MV-4-11 (cell line): ENCODE measurements around the gene CERCAM.

Experiments
- DNase-seq: peaks from one replicate; lab custom pipeline; 2025; lab: John Stamatoyannopoulos, UW

The CERCAM gene

DNA sequence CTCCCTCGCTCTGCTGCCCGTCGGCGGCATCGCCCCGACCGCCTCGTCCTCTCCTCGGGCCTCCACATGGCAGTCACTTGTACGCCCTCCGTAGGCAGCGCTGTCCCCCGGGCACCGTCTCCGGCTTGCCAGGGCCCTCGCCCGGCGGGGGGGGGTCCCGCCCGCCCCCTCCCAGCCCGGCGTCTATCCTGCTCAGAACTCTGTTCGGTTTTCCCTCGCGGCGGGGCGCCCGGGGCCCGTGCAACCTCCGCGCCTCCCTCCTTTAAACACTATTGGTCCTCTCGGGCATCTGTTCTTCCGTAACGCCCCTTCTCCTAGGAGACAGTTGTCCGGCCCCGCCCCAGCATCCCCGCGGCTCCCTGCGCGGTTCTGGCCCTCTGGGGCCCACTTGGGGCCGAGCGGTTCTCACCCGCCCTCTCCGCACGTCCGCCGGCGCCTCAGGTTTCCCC lies 36.0 kb downstream of the CERCAM start:
- DNase-seq = peak; percentile 64

DNA sequence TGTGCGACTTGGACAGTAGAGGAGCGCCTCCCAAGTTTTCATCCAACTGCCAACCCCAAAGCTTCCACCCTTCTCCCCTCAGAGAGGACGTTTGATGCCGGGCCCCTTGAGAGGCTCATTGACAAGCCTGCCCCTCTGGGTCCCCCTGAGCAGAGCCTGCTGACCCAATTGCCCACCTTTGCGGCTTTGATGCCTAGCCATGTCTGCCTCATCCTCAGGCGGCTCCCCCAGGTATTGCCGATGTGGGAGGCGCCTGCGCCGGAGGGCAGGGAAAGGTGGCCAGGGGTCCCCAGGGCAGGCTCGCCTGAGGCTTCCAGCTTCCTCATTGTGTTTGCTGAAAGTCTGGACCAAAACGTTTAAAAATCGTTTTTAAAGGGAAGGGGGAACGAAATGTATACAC lies 36.5 kb downstream of the CERCAM start:
- no peak for DNase-seq

DNA sequence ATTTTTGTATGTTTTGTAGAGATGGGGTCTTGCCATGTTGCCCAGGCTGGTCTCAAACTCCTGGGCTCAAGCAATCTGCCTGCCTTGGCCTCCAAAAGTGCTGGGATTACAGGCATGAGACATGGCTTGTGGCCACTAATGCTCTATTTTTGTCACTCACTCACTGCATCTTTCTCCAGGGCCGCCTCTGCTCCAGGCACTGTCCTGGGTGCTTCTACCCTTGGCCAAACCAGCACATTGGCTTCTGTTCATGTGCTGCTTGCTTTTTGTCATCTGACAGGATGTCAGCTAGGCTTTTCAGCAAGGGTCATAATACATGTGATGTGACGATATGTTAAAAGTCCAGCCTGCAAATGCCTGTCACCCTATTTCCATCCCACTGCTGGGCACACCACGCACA lies 38.4 kb downstream of the CERCAM start:
- no peak for DNase-seq

DNA sequence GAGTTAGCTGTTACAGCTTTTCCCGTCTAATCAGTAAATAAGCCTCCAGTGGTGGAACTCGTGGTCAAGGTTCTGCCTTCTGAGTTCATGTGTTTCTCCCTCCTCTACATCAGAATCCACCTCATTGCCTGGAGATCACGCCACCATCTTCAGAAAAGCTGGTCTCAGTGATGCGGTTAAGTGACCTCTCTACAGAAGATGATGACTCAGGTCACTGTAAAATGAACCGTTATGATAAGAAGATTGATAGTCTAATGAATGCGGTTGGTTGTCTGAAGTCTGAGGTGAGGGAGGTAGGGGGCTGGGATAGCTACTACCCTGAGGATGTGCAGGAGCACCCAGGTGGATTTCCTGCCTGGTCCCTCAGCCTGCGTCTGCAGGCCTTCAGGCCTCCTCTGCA lies 48.4 kb downstream of the CERCAM start:
- no peak for DNase-seq

DNA sequence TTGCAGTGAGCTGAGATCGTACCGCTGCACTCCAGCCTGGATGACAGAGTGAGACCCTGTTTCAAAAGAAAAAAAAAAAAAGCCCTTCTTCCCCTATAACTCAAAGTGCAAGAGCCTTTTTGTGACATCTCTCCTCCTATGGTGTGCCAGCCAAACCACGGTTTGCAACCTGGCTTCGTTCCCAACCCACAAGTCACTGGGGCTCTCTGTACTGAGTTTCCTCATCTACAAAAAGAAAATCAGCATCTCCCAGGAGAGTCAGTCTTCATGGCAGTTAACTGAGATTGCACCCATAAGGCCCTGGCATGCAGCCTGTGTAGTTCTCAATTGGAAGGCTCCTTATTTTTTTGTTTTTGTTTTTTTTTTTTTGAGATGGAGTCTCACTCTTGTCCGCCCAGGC lies 49.9 kb downstream of the CERCAM start:
- peak; percentile 90 for DNase-seq

DNA sequence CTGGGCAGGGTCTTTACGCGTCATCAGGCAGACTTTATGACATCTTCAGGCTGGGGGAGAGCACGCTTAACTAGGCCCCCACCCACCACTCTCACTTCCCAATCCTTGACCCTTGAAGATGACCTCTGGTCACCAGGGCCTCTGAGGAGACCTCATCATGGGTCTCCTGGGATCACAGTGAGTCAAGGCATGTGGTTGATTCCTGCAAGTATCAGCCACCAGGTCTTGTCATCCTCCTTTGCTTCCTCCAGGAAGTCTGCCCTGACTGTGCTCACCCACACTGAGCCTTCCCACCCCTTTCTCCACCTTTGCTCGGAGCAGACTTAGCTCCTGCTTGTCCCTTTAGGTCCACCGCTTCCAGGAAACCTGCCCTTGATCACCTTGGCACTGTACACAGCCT lies 52.4 kb downstream of the CERCAM start:
- DNase-seq = peak; percentile 8

DNA sequence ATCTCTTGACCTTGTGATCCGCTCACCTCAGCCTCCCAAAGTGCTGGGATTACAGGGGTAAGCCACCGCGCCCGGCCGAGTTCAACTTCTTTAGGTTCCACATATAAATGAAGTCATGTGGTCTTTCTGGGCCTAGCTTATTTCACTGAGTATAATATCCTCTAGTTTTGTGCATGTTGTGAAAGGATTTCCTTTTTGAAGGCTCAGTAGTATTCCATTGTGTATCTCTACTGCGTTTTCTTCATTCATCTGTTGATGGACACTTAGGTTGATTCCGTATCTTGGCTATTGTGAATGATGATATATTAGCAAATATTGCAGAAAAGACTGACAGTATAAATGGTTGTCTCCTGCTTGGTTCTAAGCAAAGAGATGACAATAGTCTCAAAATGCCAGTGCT lies 55.2 kb downstream of the CERCAM start:
- DNase-seq = no peak

DNA sequence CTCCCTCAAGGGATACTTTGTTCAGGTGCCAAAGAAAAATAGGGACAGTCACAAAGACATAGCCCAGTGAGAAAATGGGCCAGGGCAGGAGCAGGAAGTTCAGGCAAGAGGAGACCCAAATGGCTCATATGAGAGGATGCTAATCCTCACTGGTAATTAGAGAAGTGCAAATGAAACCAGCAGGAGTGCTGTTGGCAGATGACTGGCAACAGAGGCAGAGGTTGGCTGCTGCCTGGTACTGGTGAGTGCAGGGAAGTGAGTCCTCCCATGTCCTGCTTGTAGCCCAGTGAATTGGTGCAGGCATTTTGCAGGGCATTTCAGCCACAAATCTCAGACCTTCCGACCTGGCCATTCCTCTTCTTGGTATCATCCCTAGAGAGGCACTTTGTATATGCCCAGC lies 58.6 kb downstream of the CERCAM start:
- DNase-seq = peak; percentile 70

DNA sequence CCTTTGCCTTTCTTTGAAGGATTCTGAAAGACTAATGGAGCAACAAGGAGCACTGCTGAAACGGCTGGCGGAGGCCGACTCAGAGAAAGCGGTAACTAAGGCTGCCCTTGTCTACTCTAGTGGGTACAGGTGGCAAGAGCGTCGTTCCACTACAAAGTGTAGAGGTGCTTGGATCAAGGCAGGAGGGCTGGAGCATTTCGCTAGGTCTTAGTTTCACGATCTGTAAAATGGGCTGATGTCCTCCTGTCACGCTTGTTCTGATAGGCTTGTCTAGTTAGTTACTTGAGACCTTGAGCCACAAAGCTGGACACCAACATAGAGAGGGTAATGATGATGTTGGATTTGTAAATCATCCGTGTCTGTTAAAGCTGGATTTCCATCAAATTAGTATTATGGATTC lies 60.9 kb downstream of the CERCAM start:
- DNase-seq = no peak

DNA sequence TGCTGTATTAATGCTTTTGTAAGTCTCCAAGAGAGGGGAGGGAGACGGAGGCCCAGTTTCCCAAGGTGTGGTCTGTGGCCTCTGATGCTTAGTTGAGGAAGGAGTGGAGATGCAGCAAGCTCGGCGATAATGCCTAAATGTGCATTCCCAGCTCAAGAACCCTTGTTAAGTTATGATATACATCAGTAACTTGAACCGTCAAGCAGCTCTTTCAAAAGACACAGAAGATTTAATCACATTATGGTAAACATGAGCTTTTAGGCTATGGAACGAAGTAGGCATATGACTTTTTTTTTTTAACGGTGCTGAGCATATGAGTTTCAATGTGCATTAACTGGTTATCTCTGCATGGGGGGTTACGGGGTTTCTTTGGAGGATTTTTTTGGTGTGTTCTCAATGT lies 61.5 kb downstream of the CERCAM start:
- DNase-seq = no peak

DNA sequence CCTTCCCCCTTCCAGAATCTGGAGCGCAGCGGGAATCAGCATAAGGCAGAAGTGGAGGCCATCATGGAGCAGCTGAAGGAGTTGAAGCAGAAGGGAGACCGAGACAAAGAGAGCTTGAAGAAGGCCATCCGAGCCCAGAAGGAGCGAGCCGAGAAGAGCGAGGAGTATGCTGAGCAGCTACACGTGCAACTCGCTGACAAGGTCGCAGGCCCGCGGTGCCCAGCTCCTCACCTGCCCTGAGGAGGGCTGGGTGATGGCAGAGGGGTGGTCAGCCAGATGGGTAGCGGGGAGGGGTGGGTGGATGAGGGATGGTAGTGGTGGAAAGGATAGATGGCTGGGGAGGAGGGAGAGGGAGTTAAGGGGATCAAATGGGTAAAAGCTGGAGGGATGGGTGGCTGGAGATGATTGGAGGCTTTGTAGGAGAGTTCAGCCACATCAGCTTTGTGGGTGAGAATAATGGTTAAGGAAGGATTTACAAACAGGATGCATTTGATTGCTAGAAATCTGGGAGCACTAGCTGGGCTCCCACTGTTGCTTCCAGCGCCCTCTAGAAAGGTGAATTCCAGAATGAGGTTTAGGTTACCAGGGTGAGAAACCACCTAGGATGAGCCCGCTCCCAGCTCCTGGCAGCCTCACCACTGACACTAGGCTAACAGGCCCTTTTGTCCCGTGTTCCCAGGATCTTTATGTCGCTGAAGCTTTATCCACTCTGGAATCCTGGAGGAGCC lies 64.2 kb downstream of the CERCAM start:
- no peak for DNase-seq

DNA sequence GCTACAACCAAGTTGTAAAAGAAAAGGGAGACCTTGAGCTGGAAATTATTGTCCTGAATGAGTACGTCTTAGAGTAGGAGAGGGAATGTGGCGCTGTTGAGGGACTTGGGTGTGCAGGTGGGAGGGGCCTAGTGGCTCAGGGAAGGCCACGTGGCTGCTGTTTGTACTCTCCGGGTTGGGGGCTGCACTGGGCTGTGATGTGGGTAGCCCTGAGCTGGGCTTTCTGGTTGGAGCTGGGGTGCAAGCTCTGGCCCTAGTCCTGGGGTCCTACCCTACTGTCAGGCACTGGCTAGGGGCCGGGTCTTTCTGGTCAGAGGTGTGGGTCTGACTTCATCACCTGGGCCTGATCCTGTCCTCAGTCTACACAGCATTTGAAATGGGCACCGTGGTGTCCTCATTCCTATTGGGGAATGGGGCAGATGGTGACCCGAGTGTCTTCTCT lies 64.8 kb downstream of the CERCAM start:
- DNase-seq = no peak

DNA sequence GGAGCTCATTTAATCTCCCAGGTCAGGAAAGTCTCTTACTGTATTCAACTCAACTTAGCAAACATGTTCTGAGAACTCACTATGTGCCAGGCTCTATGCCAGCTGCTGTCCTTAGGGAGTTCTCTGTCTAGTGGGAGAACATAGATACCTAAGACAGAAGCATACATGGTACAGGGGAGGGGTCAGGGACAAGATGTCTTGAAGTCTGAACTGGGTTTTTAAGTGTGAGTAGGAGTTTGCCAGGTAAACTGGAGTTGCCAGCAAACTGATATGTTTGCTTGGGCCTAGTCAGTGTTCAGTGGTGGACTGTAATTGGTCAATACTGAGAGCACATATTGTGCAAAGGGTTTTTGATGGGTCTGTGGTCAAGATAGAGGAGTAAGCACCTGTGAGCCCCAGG lies 65.5 kb downstream of the CERCAM start:
- DNase-seq = no peak
